HepG2 (cell line): ENCODE measurements around the gene ABL2. TPM values are rescaled to one million over a fixed set of nuclear protein-coding genes. Genes with fewer than 3 reads are reported as not detected.

Experiments used
- ATAC-seq: fragments of 200-7000 bp; cut with Tn5 transposase; 3 replicates; pipeline ENCODE4 v1.9.1; 2020; ENCODE audit warnings: mild to moderate bottlenecking, moderate library complexity
- BruUV-seq: library from RNA; stranded (reverse); fragments of 400-500 nt; replicated peaks from 2 replicates; lab custom pipeline; 2021; lab: Mats Ljungman, UMichigan
- CTCF ChIA-PET: fragments of 300-600 bp; formaldehyde crosslinking; extraction: SDS; loops from one replicate; lab custom pipeline; 2021; ENCODE audit warnings: low total read pairs, inconsistent platforms, low intra/inter-chr PET ratio; lab: Yijun Ruan, JAX
- POLR2A ChIA-PET: fragments of 350-600 bp; sonication (Branson Sonifier 250); formaldehyde crosslinking; loops from one replicate; lab custom pipeline; 2020; ENCODE audit warnings: antibody characterized with exemption, inconsistent platforms; lab: Yijun Ruan, JAX
- DNase-seq: peaks from one replicate; pipeline ENCODE4 v3.0.0-alpha.2; 2015; ENCODE audit warnings: low spot score
- FAIRE-seq: peaks from 3 replicates; lab custom pipeline; 2011; peaks lifted over from hg19 to GRCh38; lab: Jason Lieb, UNC
- H2AFZ ChIP-seq: one replicate; pipeline ENCODE4 v1.6.1; 2011; ENCODE audit warnings: low read length, inconsistent platforms
- H3K27ac ChIP-seq: fragments of 300-600 bp; 3 replicates; pipeline ENCODE4 v1.8.0; 2011; ENCODE audit warnings: mixed run types, mild to moderate bottlenecking, mixed read lengths, low read length, inconsistent platforms; ENCODE audit not compliant: insufficient read depth; ENCODE audit errors: extremely low read length
- H3K27me3 ChIP-seq, 2 experiments: fragments of 200-600 bp in 1 of 2; 2 replicates in 1 of 2; 3 replicates in 1 of 2; pipeline versions ENCODE4 v1.6.0 to v1.8.0; 2011; ENCODE audit warnings: low read length in 2 of 2, mild to moderate bottlenecking in 2 of 2, moderate library complexity in 2 of 2, inconsistent platforms in 1 of 2; ENCODE audit not compliant: insufficient read depth in 2 of 2, control insufficient read depth in 1 of 2
- H3K36me3 ChIP-seq, 2 experiments: fragments of 200-600 bp in 1 of 2; replicated peaks in 1 of 2; 2 replicates in 1 of 2; 3 replicates in 1 of 2; pipeline versions ENCODE4 v1.5.1 to v1.8.0; 2011; ENCODE audit warnings: low read length in 2 of 2, inconsistent platforms in 1 of 2; ENCODE audit not compliant: insufficient read depth in 2 of 2, control insufficient read depth in 1 of 2
- H3K4me1 ChIP-seq: 2 replicates; pipeline ENCODE4 v1.5.1; 2012; ENCODE audit warnings: low read length, inconsistent platforms; ENCODE audit not compliant: insufficient read depth
- H3K4me2 ChIP-seq: 2 replicates; pipeline ENCODE4 v1.6.0; 2011; ENCODE audit warnings: low read depth, low read length, inconsistent platforms
- H3K4me3 ChIP-seq, 3 experiments: fragments of 200-600 bp in 1 of 3; sonication (generic), shearing (Covaris generic) in 1 of 3; replicated peaks in 1 of 3; 2 replicates each; pipeline ENCODE4 v1.5.1; 2011 to 2016; ENCODE audit warnings: low read length in 3 of 3, inconsistent platforms in 2 of 3, low read depth in 2 of 3, mild to moderate bottlenecking in 2 of 3, control low read depth in 1 of 3, mixed read lengths in 1 of 3; ENCODE audit not compliant: insufficient read depth in 1 of 3
- H3K79me2 ChIP-seq: one replicate; pipeline ENCODE4 v1.6.1; 2011; ENCODE audit warnings: low read length, inconsistent platforms; ENCODE audit not compliant: insufficient read depth
- H3K9ac ChIP-seq: 2 replicates; pipeline ENCODE4 v1.6.0; 2011; ENCODE audit warnings: mild to moderate bottlenecking, low read depth, low read length, inconsistent platforms; ENCODE audit not compliant: insufficient read depth
- H3K9me3 ChIP-seq: 2 replicates; pipeline ENCODE4 v1.5.1; 2012; ENCODE audit warnings: mild to moderate bottlenecking, low read length
- H4K20me1 ChIP-seq: 2 replicates; pipeline ENCODE4 v1.6.0; 2011; ENCODE audit warnings: inconsistent platforms, mild to moderate bottlenecking, low read length, moderate library complexity; ENCODE audit not compliant: insufficient read depth
- FIP1L1 ChIP-seq: fragments of 200-400 bp; formaldehyde crosslinking; IDR thresholded peaks from 2 replicates; pipeline ENCODE4 v1.6.1; 2018; ENCODE audit warnings: low read depth, mild to moderate bottlenecking, low read length, moderate library complexity, borderline replicate concordance; ENCODE audit not compliant: insufficient read depth
- GMEB1 ChIP-seq: sonication (generic); formaldehyde crosslinking; IDR thresholded peaks from 2 replicates; pipeline ENCODE4 v1.5.1; 2020; ENCODE audit warnings: missing genetic modification reagents, mild to moderate bottlenecking, borderline replicate concordance
- HOMEZ ChIP-seq: IDR thresholded peaks from 2 replicates; pipeline ENCODE4 v1.6.1; 2016; ENCODE audit warnings: low read depth
- MAFG ChIP-seq: sonication (generic); formaldehyde crosslinking; IDR thresholded peaks from 2 replicates; pipeline ENCODE4 v1.5.1; 2020; ENCODE audit warnings: mild to moderate bottlenecking, missing genetic modification reagents
- RBM39 ChIP-seq: fragments of 200-400 bp; formaldehyde crosslinking; IDR thresholded peaks from one replicate; pipeline ENCODE4 v1.6.1; 2018; ENCODE audit warnings: antibody characterized with exemption, mild to moderate bottlenecking, low read depth, low read length; ENCODE audit not compliant: poor library complexity, severe bottlenecking
- RFXAP ChIP-seq: sonication (generic); formaldehyde crosslinking; IDR thresholded peaks from 2 replicates; pipeline ENCODE4 v1.4.0; 2020; ENCODE audit warnings: missing genetic modification reagents, borderline replicate concordance
- ZNF329 ChIP-seq: sonication (generic); formaldehyde crosslinking; IDR thresholded peaks from 2 replicates; pipeline ENCODE4 v1.9.0; 2021; ENCODE audit warnings: low read depth, mild to moderate bottlenecking, missing genetic modification reagents
- ZNF350 ChIP-seq: sonication (generic); formaldehyde crosslinking; IDR thresholded peaks from 2 replicates; pipeline ENCODE4 v1.4.0; 2020; ENCODE audit warnings: mild to moderate bottlenecking, low read depth, missing genetic modification reagents, borderline replicate concordance
- ZNF383 ChIP-seq: sonication (generic); formaldehyde crosslinking; IDR thresholded peaks from 2 replicates; pipeline ENCODE4 v1.4.0; 2020; ENCODE audit warnings: missing genetic modification reagents, mild to moderate bottlenecking, borderline replicate concordance
- ZNF552 ChIP-seq: sonication (generic); formaldehyde crosslinking; IDR thresholded peaks from 2 replicates; pipeline ENCODE4 v1.9.0; 2022; ENCODE audit warnings: missing genetic modification reagents, mild to moderate bottlenecking, borderline replicate concordance
- ZNF605 ChIP-seq: sonication (generic); formaldehyde crosslinking; IDR thresholded peaks from 2 replicates; pipeline ENCODE4 v1.8.0; 2022; ENCODE audit warnings: mild to moderate bottlenecking, missing genetic modification reagents
- ZNF619 ChIP-seq: sonication (generic); formaldehyde crosslinking; IDR thresholded peaks from 2 replicates; pipeline ENCODE4 v1.4.0; 2020; ENCODE audit warnings: mild to moderate bottlenecking, missing genetic modification reagents
- ZNF747 ChIP-seq: sonication (generic); formaldehyde crosslinking; IDR thresholded peaks from 2 replicates; pipeline ENCODE4 v1.8.1; 2023; ENCODE audit warnings: missing genetic modification reagents, mild to moderate bottlenecking, borderline replicate concordance
- WGBS: methylation state at CpG from one replicate; pipeline ENCODE4 v1.1.6; 2017; ENCODE audit warnings: low lambda C conversion rate; 5-methylcytosine and 5-hydroxymethylcytosine counted together
- in situ Hi-C: cut with HindIII; loops from 2 replicates; pipeline ENCODE4 v1.10.0; 2017; ENCODE audit warnings: low pct_unique_long_range_greater_than_20kb; ENCODE audit not compliant: extremely low pct_ligation_motif_present
- intact Hi-C: fragments of 100-400 bp; cut with micrococcal nuclease; formaldehyde crosslinking; loops from one replicate; pipeline ENCODE4 v1.10.0; 2022; ENCODE audit not compliant: unreplicated experiment
- polyA plus RNA-seq, 8 experiments: library from polyadenylated mRNA; depleted of rRNA in 3 of 8; stranded (reverse) in 7 of 8; unstranded in 1 of 8; fragments of >200 nt; fragmentation: Illumina TruSeq in 4 of 8; extraction: Trizol in 4 of 8; gene quantifications; 2 replicates each; pipeline versions ENCODE4 v1.2.1 to v1.2.3, GENCODE V29; 2011 to 2016; ENCODE audit warnings: low read depth in 4 of 8, missing spikeins in 1 of 8, mixed read lengths in 1 of 8; ENCODE audit not compliant: insufficient read depth in 1 of 8
- total RNA-seq, 5 experiments: library from RNA; depleted of rRNA; stranded (reverse); fragments of >200 nt; fragmentation: Illumina TruSeq; extraction: Trizol; gene quantifications; 2 replicates each; pipeline ENCODE4 v1.2.3, GENCODE V29; 2016; ENCODE audit warnings: low read depth in 1 of 5

Gene ABL2
- total and polyA plus RNA-seq, 2 of the 13 experiments (the other 11 are each of a cell fraction or from before 2014, with no cell fraction given): 5.8 to 6.0 TPM

GRCh38 chr1:179241530-179242097, 12.1 kb upstream of the ABL2 start:
- CTCF ChIA-PET: no interaction called here
- DNase-seq: no peak
- in situ Hi-C loops: no loop called here

GRCh38 chr1:179237222-179237621, 7.7 kb upstream of the ABL2 start:
- Histone ChIP-seq H3K9ac (no peak overlapping the region), H4K20me1 (no peaks in the 10 kb centered on the region), H3K9me3 (no peaks in the 10 kb centered on the region), H3K4me2 (no peak overlapping the region), H3K36me3 (no peaks in the 10 kb centered on the region), H3K27ac (no peak overlapping the region), H3K4me3 (no peak overlapping the region), H3K79me2 (no peaks in the 10 kb centered on the region), H2AFZ (no peak overlapping the region)
- no peak for DNase-seq
- ChIA-PET CTCF (no interaction called here), POLR2A (no interaction called here)
- no TSS peak for BruUV-seq
- WGBS: 33% methylated on average over 4 of the region's 4 CpGs
- ATAC-seq: no peak
- intact Hi-C loops: no loop called here
- in situ Hi-C loops: no loop called here
- TF ChIP-seq FIP1L1 (no peak), ZNF747 (CRISPR knock-in tag) (no peak), ZNF605 (CRISPR knock-in tag) (no peak), GMEB1 (CRISPR knock-in tag) (no peak), ZNF619 (no peak), HOMEZ (no peak), ZNF329 (CRISPR knock-in tag) (no peak), ZNF383 (CRISPR knock-in tag) (no peak), RBM39 (no peak), RFXAP (CRISPR knock-in tag) (no peak), ZNF350 (no peak)
- TF ChIP-seq, all 625 proteins: peak for 0
- peaks cover 21% of the 10 kb centered on the region for H3K4me1 ChIP-seq
- no peaks in the 10 kb centered on the region for H3K27me3 ChIP-seq
- FAIRE-seq: no peak

More at GRCh38 chr1:179241530-179242097, 12.1 kb upstream of the ABL2 start:
- H3K27me3 ChIP-seq: no peaks in the 10 kb centered on the region
- H3K79me2 ChIP-seq: no peaks in the 10 kb centered on the region
- intact Hi-C loops: no loop called here
- H3K9ac ChIP-seq: no peak overlapping the region
- FAIRE-seq: no peak
- H3K9me3 ChIP-seq: no peaks in the 10 kb centered on the region
- H3K36me3 ChIP-seq: no peaks in the 10 kb centered on the region
- BruUV-seq: no TSS peak
- H3K4me3 ChIP-seq: no peak overlapping the region
- H3K4me1 ChIP-seq: peaks cover 10% of the 10 kb centered on the region; the same call in 1 of the 2 replicates
- POLR2A ChIA-PET: no interaction called here
- 19% methylated on average over 5 of the region's 5 CpGs for WGBS
- H3K27ac ChIP-seq: no peak overlapping the region
- H3K4me2 ChIP-seq: no peak overlapping the region
- TF ChIP-seq MAFG (CRISPR knock-in tag) (no peak), ZNF552 (CRISPR knock-in tag) (no peak)
- no peak overlapping the region for H2AFZ ChIP-seq
- H4K20me1 ChIP-seq: no peaks in the 10 kb centered on the region
- peak; percentile 45; the same call in 2 of the 3 replicates for ATAC-seq
